Left renal pelvis (tissue), 4 donors: Measurements from ENCODE around the gene TMTC1. TPM values are rescaled to one million over a fixed set of nuclear protein-coding genes. Genes with fewer than 3 reads are reported as not detected.

Experiments used
- DNase-seq, 4 donors: peaks; one replicate each; pipeline ENCODE4 v3.0.0-alpha.2; 2013; ENCODE audit warnings: low read depth in 4 of 4, low spot score in 3 of 4
- polyA plus RNA-seq, 4 donors: library from polyadenylated mRNA; unstranded; fragments of 120-200 nt; gene quantifications; one replicate each; pipeline ENCODE4 v1.2.1, GENCODE V29; 2013; ENCODE audit not compliant: insufficient read length in 4 of 4

TMTC1 gene
- polyA plus RNA-seq, 4 donors: 23.9 to 91.3 (median 32.5) TPM

DNA sequence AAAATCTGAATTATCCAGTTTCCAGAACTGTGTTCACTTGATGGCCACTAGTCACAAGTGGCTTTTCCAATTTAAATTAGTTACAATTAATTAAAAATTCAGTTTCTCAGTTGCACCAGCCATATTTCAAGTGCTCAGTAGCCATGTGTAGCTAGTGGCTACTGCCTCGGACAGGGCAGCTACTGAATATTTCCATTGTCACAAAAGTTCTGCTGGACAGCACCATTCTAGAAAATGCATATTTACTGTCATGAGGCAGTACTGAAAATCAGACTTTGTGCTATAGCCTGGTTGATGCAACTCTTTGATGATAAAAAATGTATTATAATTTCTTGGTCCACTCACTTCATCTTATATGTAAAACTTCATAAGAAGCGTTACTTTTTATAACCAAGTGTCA, 274.8 kb downstream of the TMTC1 start:
- no peak for DNase-seq

- DNase-seq: no peak
Measured at GRCh38 chr12:29505122-29505521, 278.6 kb downstream of the TMTC1 start.

DNA sequence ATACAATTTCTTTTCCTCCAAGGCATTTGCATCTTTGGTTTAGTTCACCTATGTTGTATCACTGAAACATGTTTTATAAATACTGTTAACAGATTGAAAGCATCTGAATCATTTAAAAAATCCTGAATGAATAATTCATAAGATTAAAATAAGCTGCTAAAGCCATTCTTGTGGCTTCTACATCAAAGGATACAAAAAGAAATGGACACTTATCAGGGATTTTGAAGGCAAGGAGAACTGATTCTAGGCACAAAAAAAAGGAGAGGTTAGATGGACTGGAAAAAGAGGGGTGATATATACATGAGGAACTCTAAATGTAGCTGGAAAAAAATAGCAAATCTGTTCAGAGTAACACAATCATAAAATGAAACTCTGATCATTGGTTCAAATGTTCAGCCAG, 280.5 kb downstream of the TMTC1 start:
- DNase-seq: no peak

DNA sequence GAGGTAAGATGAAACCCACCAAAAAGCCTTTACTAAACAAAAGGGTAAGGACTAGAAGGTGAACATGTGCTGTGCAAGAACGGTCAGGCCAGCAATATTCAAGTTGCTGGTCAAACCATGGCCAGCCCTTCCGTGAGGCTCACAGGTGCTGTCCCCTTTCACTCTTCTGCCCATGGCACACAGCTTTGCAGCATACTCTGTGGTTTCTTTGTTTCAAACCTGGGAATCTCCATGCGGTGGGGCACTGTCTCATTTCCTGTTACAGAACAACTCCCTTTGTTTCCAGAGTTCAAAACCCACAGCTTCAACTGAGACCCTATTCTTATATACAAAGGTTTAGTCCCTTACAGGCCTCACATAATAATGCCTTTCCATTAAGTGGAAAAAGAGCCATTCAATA, 284.5 kb downstream of the TMTC1 start:
- no peak for DNase-seq

GRCh38 chr12:29497588-29497987, 286.2 kb downstream of the TMTC1 start, which contains the start of gene OVCH1:
Gene OVCH1, minus strand, starts transcription at chr12:29497686. Its CDS starts 0 bp downstream, at chr12:29497686.
- DNase-seq: no peak

- DNase-seq: no peak
Measured at GRCh38 chr12:29492891-29493290, 290.9 kb downstream of the TMTC1 start.

GRCh38 chr12:29486972-29487371, 296.8 kb downstream of the TMTC1 start:
- DNase-seq: no peak

GRCh38 chr12:29463198-29463597, 320.5 kb downstream of the TMTC1 start:
- no peak for DNase-seq

GRCh38 chr12:29460082-29460481, 323.7 kb downstream of the TMTC1 start:
- no peak for DNase-seq

DNA sequence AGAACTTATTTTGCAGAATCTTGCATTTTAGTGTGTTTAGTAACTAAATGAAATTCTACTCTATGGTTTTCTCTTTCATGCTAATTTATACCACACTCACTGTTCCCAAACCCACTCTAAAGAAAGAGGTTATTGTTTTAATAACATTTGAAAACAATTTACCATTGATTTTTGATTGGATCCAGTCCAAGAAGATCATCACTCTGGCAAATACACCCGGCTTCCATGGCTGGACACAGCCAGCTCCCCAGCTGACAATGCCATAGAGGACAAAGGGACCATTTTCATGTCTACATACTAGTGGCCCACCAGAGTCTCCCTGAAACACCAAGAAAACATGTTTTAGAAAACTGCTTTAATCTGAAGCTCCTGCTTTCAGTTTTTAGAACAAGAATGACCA, 328.7 kb downstream of the TMTC1 start:
- DNase-seq: no peak

DNA sequence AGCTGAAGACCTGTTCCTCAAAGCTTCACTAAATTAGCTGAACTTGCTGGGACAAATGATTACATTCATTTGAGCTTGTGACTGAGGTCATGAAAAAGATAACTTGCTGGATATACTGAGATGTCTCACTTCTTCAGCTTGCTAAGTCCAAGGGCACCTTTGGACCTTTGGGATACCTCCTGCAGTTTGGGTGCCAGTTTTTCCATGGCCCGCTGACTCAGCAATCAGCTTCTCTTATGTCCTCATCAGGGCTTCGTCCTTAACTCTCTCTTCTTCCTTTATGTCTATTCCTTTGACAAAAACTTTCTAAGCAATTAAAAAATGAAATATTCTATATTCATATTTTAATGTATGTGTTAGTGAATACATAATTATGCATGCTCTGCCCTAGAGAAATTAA, 331.9 kb downstream of the TMTC1 start:
- DNase-seq: no peak
